GM21786 (cell line): ENCODE results near the gene CT55.
A peak's percentile ranks its signal among the peaks of the same experiment; 100 is the strongest.
"Not testable (repeated sequence)": the region's sequence is repeated elsewhere in the genome, so short reads cannot be mapped to it uniquely, and the experiment has no call there.

Experiments
- ATAC-seq: cut with Tn5 transposase; IDR thresholded peaks from one replicate; pipeline ENCODE4 v1.9.1; 2021; ENCODE audit not compliant: unreplicated experiment

Gene CT55

GRCh38 chrX:135170877-135171519 lies at the start of gene CT55:
Gene CT55, minus strand, starts transcription at chrX:135171398. Its CDS starts 227 bp downstream, at chrX:135171171.
- ATAC-seq = no peak

GRCh38 chrX:135213200-135213844 lies 42.1 kb upstream of the CT55 start:
- ATAC-seq = peak; percentile 74

GRCh38 chrX:135206427-135206826 lies 35.2 kb upstream of the CT55 start:
- ATAC-seq = not testable (repeated sequence)

- ATAC-seq = no peak
These were observed 29.1 kb upstream of the CT55 start for GRCh38 chrX:135200297-135200696.

- no peak for ATAC-seq
These were observed 23.5 kb upstream of the CT55 start for GRCh38 chrX:135194684-135195083.

- no peak for ATAC-seq
These were observed 22.5 kb upstream of the CT55 start for GRCh38 chrX:135193740-135194139.

- no peak for ATAC-seq
These were observed 20.6 kb upstream of the CT55 start for GRCh38 chrX:135191838-135192237.

GRCh38 chrX:135185795-135186443 lies 14.7 kb upstream of the CT55 start:
- peak; percentile 98 for ATAC-seq

- no peak for ATAC-seq
These were observed 7.4 kb upstream of the CT55 start for GRCh38 chrX:135178636-135179035.

- no peak for ATAC-seq
These were observed 730 bp downstream of the CT55 start for GRCh38 chrX:135170468-135170867.

GRCh38 chrX:135169534-135169933 lies 1.7 kb downstream of the CT55 start:
- ATAC-seq = not testable (repeated sequence)

- no peak for ATAC-seq
These were observed 2.7 kb downstream of the CT55 start for GRCh38 chrX:135168486-135168885.

GRCh38 chrX:135154688-135155087 lies 16.5 kb downstream of the CT55 start:
- not testable (repeated sequence) for ATAC-seq

- not testable (repeated sequence) for ATAC-seq
These were observed 45.1 kb downstream of the CT55 start for GRCh38 chrX:135126145-135126544.

- not testable (repeated sequence) for ATAC-seq
These were observed 51.1 kb downstream of the CT55 start, which contains the start of gene ETDB for GRCh38 chrX:135120056-135120576. Gene ETDB, minus strand, starts transcription at chrX:135120526. Its CDS starts 1,265 bp downstream, at chrX:135119261.

GRCh38 chrX:135116064-135116463 lies 55.1 kb downstream of the CT55 start:
- not testable (repeated sequence) for ATAC-seq

- peak; percentile 96 for ATAC-seq
These were observed 56.8 kb downstream of the CT55 start for GRCh38 chrX:135114392-135114791.

- no peak for ATAC-seq
These were observed 58.5 kb downstream of the CT55 start for GRCh38 chrX:135112743-135113142.

- ATAC-seq = no peak
These were observed 59.0 kb downstream of the CT55 start for GRCh38 chrX:135112096-135112729.

GRCh38 chrX:135109554-135109953 lies 61.6 kb downstream of the CT55 start:
- no peak for ATAC-seq
